Transverse colon (tissue), 4 donors: ENCODE data around the gene NFYC.

ENCODE experiments used
- EP300 ChIP-seq: sonication (generic); formaldehyde crosslinking; IDR thresholded peaks from one replicate; pipeline ENCODE4 v1.6.1; 2017; ENCODE audit warnings: antibody characterized with exemption, low read depth
- POLR2AphosphoS5 ChIP-seq, 3 donors: sonication (generic); formaldehyde crosslinking; IDR thresholded peaks; one replicate each; pipeline ENCODE4 v1.6.1; 2016; ENCODE audit warnings: antibody characterized with exemption in 3 of 3
- TF ChIP-seq, protein P1 (sequence below), 5 experiments: fragments of 200-600 bp in 3 of 5; fragments of 450-650 bp in 2 of 5; sonication (generic) in 3 of 5; IDR thresholded peaks; 1 replicate in 2 of 5; 2 replicates in 3 of 5; pipeline ENCODE4 v1.5.1; 2016 to 2017; ENCODE audit warnings: antibody characterized with exemption in 5 of 5, inconsistent platforms in 3 of 5, mild to moderate bottlenecking in 2 of 5, moderate library complexity in 1 of 5

DNA sequence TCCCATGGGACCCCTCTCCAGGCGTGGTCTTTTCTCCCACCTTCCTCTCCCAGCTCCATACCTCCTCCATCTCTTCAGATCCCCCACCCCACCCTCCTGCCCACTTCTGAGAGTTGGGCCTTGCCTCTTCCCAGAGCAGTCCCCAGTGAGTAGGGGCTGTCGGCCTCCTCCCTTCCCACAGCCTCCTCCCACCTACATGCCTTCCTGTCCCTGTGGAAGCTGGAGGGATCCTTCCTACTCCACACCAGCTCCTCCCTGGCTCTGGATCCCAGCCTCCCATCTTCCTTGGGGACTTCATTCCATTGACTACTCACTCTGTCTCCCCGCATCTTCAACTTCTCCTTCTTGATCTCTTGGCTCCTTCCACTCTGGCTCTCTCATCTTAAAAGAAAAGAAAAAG, 116.9 kb downstream of the NFYC start:
- TF ChIP-seq POLR2AphosphoS5 (IDR thresholded peaks at IDR 0.05), result no peak
- TF ChIP-seq EP300, result no peak
- TF ChIP-seq, protein P1, sequence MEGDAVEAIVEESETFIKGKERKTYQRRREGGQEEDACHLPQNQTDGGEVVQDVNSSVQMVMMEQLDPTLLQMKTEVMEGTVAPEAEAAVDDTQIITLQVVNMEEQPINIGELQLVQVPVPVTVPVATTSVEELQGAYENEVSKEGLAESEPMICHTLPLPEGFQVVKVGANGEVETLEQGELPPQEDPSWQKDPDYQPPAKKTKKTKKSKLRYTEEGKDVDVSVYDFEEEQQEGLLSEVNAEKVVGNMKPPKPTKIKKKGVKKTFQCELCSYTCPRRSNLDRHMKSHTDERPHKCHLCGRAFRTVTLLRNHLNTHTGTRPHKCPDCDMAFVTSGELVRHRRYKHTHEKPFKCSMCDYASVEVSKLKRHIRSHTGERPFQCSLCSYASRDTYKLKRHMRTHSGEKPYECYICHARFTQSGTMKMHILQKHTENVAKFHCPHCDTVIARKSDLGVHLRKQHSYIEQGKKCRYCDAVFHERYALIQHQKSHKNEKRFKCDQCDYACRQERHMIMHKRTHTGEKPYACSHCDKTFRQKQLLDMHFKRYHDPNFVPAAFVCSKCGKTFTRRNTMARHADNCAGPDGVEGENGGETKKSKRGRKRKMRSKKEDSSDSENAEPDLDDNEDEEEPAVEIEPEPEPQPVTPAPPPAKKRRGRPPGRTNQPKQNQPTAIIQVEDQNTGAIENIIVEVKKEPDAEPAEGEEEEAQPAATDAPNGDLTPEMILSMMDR (IDR thresholded peaks at IDR 0.05), result no peak
